Brain microvascular endothelial cell (primary cell): ENCODE measurements around the gene TSPAN11.

Experiments used
- DNase-seq: peaks from one replicate; pipeline ENCODE4 v3.0.0-alpha.2; 2020
- H3K27ac ChIP-seq: fragments of 250-450 bp; sonication (Bioruptor Pico); 2 replicates; pipeline ENCODE4 v1.5.1; 2020; ENCODE audit warnings: mild to moderate bottlenecking, moderate library complexity
- H3K27me3 ChIP-seq: fragments of 250-450 bp; sonication (Bioruptor Pico); replicated peaks from 2 replicates; pipeline ENCODE4 v1.5.1; 2020; ENCODE audit warnings: mild to moderate bottlenecking
- H3K36me3 ChIP-seq: fragments of 250-450 bp; sonication (Bioruptor Pico); replicated peaks from 2 replicates; pipeline ENCODE4 v1.5.1; 2020; ENCODE audit warnings: mild to moderate bottlenecking
- H3K4me3 ChIP-seq: 2 replicates; pipeline ENCODE4 v1.5.1; 2011; ENCODE audit warnings: low read depth, mild to moderate bottlenecking, control low read depth, low read length, moderate library complexity
- CTCF ChIP-seq: IDR thresholded peaks from 2 replicates; pipeline ENCODE4 v1.5.1; 2011; ENCODE audit warnings: low read depth, mild to moderate bottlenecking, moderate library complexity, low read length, control low read depth, inconsistent platforms; ENCODE audit errors: missing control alignments
- in situ Hi-C: cut with HindIII; loops from 2 replicates; pipeline ENCODE4 v1.10.0; 2017; ENCODE audit warnings: low sequenced_read_pairs, low pct_ligation_motif_present

Gene TSPAN11

GRCh38 chr12:30967026-30967425 lies 40.5 kb downstream of the TSPAN11 start:
- TF ChIP-seq CTCF = no peak
- H3K36me3 ChIP-seq = no peaks in the 10 kb centered on the region
- no peak for DNase-seq
- peaks cover 2% of the 10 kb centered on the region for H3K27me3 ChIP-seq
- in situ Hi-C loops = no loop called here
- no peak overlapping the region for H3K27ac ChIP-seq
- no peak overlapping the region for H3K4me3 ChIP-seq

- no peak for TF ChIP-seq CTCF
- in situ Hi-C loops = no loop called here
Observed at GRCh38 chr12:30968211-30968610, 41.7 kb downstream of the TSPAN11 start.

GRCh38 chr12:30969006-30969405 lies 42.5 kb downstream of the TSPAN11 start:
- in situ Hi-C loops = no loop called here
- Histone ChIP-seq H3K27me3 (peaks cover 4% of the 10 kb centered on the region), H3K4me3 (no peak overlapping the region), H3K27ac (no peak overlapping the region), H3K36me3 (no peaks in the 10 kb centered on the region)
- no peak for DNase-seq
- no peak for TF ChIP-seq CTCF

More at GRCh38 chr12:30968211-30968610, 41.7 kb downstream of the TSPAN11 start:
- Histone ChIP-seq H3K36me3 (no peaks in the 10 kb centered on the region), H3K27me3 (peaks cover 4% of the 10 kb centered on the region), H3K27ac (no peak overlapping the region), H3K4me3 (no peak overlapping the region)
- no peak for DNase-seq

- no peaks in the 10 kb centered on the region for H3K36me3 ChIP-seq
- no peak overlapping the region for H3K4me3 ChIP-seq
- no peak for TF ChIP-seq CTCF
- DNase-seq = no peak
- in situ Hi-C loops = no loop called here
- no peak overlapping the region for H3K27ac ChIP-seq
- peaks cover 4% of the 10 kb centered on the region for H3K27me3 ChIP-seq
Observed at GRCh38 chr12:30969606-30970395, 43.3 kb downstream of the TSPAN11 start.

- Histone ChIP-seq H3K27me3 (peaks cover 4% of the 10 kb centered on the region), H3K27ac (no peak overlapping the region), H3K36me3 (no peaks in the 10 kb centered on the region), H3K4me3 (no peak overlapping the region)
- in situ Hi-C loops = no loop called here
- no peak for DNase-seq
- no peak for TF ChIP-seq CTCF
Observed at GRCh38 chr12:30970559-30971197, 44.1 kb downstream of the TSPAN11 start.
